A673 (cell line): ENCODE data around the gene SUSD6. TPM values are rescaled to one million over a fixed set of nuclear protein-coding genes. Genes with fewer than 3 reads are reported as not detected.

Source experiments
- BruUV-seq: library from RNA; stranded (reverse); fragments of 400-500 nt; replicated peaks from 2 replicates; lab custom pipeline; 2021; lab: Mats Ljungman, UMichigan
- CTCF ChIA-PET: fragments of 300-600 bp; sonication (Branson Sonifier 250); formaldehyde crosslinking; loops from one replicate; lab custom pipeline; 2022; ENCODE audit warnings: antibody characterized with exemption; lab: Charles Lee
- POLR2A ChIA-PET: fragments of 300-600 bp; sonication (Branson Sonifier 250); formaldehyde crosslinking; loops from one replicate; lab custom pipeline; 2022; ENCODE audit warnings: antibody characterized with exemption; ENCODE audit not compliant: low non-redundant PET; lab: Charles Lee
- DNase-seq: peaks from one replicate; pipeline ENCODE4 v3.0.0-alpha.2; 2015; ENCODE audit warnings: low spot score
- H3K27ac ChIP-seq: fragments of 200-600 bp; sonication (generic); 2 replicates; pipeline ENCODE4 v1.5.1; 2016; ENCODE audit warnings: mixed run types, low read depth, mild to moderate bottlenecking, mixed read lengths, antibody characterized with exemption, low read length; ENCODE audit not compliant: poor library complexity, severe bottlenecking
- H3K27me3 ChIP-seq: fragments of 200-600 bp; sonication (generic); replicated peaks from 2 replicates; pipeline ENCODE4 v1.6.1; 2017; ENCODE audit warnings: mixed run types, low read depth, mild to moderate bottlenecking, mixed read lengths, antibody characterized with exemption, low read length; ENCODE audit not compliant: insufficient read depth, poor library complexity
- H3K36me3 ChIP-seq: fragments of 200-600 bp; sonication (generic); 2 replicates; pipeline ENCODE4 v1.6.1; 2016; ENCODE audit warnings: mixed run types, mild to moderate bottlenecking, mixed read lengths, antibody characterized with exemption, low read length; ENCODE audit not compliant: insufficient read depth, poor library complexity, severe bottlenecking
- H3K4me1 ChIP-seq: fragments of 200-600 bp; sonication (generic); 2 replicates; pipeline ENCODE4 v1.6.1; 2017; ENCODE audit warnings: mixed run types, mild to moderate bottlenecking, mixed read lengths, antibody characterized with exemption, low read length; ENCODE audit not compliant: insufficient read depth, poor library complexity, severe bottlenecking
- H3K4me3 ChIP-seq: fragments of 200-600 bp; sonication (generic); 2 replicates; pipeline ENCODE4 v1.5.1; 2016; ENCODE audit warnings: low read depth, mixed run types, mild to moderate bottlenecking, mixed read lengths, low read length; ENCODE audit not compliant: poor library complexity, severe bottlenecking
- H3K9me3 ChIP-seq: fragments of 200-600 bp; sonication (generic); 2 replicates; pipeline ENCODE4 v1.6.1; 2016; ENCODE audit warnings: mixed run types, low read depth, mild to moderate bottlenecking, mixed read lengths, antibody characterized with exemption, low read length; ENCODE audit not compliant: poor library complexity, severe bottlenecking
- CTCF ChIP-seq: fragments of 300-800, 200-600 bp; sonication (generic); conservative IDR thresholded peaks from 2 replicates; pipeline ENCODE4 v1.5.1; 2017; ENCODE audit warnings: low read depth, mild to moderate bottlenecking, antibody characterized with exemption, low read length, moderate library complexity, mixed read lengths
- EZH2 ChIP-seq: fragments of 200-600 bp; sonication (generic); IDR thresholded peaks from 2 replicates; pipeline ENCODE4 v1.6.1; 2017; ENCODE audit warnings: borderline replicate concordance, low read depth, mild to moderate bottlenecking, mixed read lengths, antibody characterized with exemption, low read length; ENCODE audit not compliant: poor library complexity, severe bottlenecking
- intact Hi-C: fragments of 100-400 bp; cut with micrococcal nuclease; formaldehyde crosslinking; loops from one replicate; pipeline ENCODE4 v1.10.0; 2022; ENCODE audit not compliant: unreplicated experiment
- total RNA-seq: library from RNA; stranded (reverse); gene quantifications from 2 replicates; pipeline ENCODE4 v1.2.3, GENCODE V29; 2021

Gene SUSD6
- total RNA-seq, 1 experiment from 2014 or later, result 9.2 TPM

- H3K4me1 ChIP-seq, result no peaks in the 10 kb centered on the region
- H3K4me3 ChIP-seq, result no peak overlapping the region
- intact Hi-C loops, result no loop called here
- no peaks in the 10 kb centered on the region for H3K27me3 ChIP-seq
- H3K36me3 ChIP-seq, result no peaks in the 10 kb centered on the region
- no peak overlapping the region for H3K27ac ChIP-seq
- no peak for DNase-seq
- no peak for TF ChIP-seq CTCF
- TF ChIP-seq EZH2, result no peak
- POLR2A ChIA-PET, result no interaction called here
- CTCF ChIA-PET, result no interaction called here
- BruUV-seq, result no TSS peak
- no peaks in the 10 kb centered on the region for H3K9me3 ChIP-seq
These were observed 138.6 kb downstream of the SUSD6 start for GRCh38 chr14:69749956-69750355.

GRCh38 chr14:69750495-69750894, 139.1 kb downstream of the SUSD6 start:
- Histone ChIP-seq H3K4me1 (no peaks in the 10 kb centered on the region), H3K9me3 (no peaks in the 10 kb centered on the region), H3K27me3 (no peaks in the 10 kb centered on the region), H3K4me3 (no peak overlapping the region), H3K36me3 (no peaks in the 10 kb centered on the region), H3K27ac (no peak overlapping the region)
- DNase-seq, result no peak
- intact Hi-C loops, result no loop called here
- CTCF ChIA-PET, result no interaction called here
- TF ChIP-seq CTCF, result no peak
- no peak for TF ChIP-seq EZH2
- POLR2A ChIA-PET, result interaction anchor here (0.6 kb wide), 1 partner anchor 118 kb away, joined by 3 read pairs; no protein-coding TSS in a partner anchor
- BruUV-seq, result no TSS peak

- no peak overlapping the region for H3K4me3 ChIP-seq
- DNase-seq, result no peak
- H3K36me3 ChIP-seq, result no peaks in the 10 kb centered on the region
- no peaks in the 10 kb centered on the region for H3K27me3 ChIP-seq
- no TSS peak for BruUV-seq
- H3K27ac ChIP-seq, result no peak overlapping the region
- ChIA-PET CTCF (no interaction called here), POLR2A (no interaction called here)
- TF ChIP-seq CTCF (no peak), EZH2 (no peak)
- H3K9me3 ChIP-seq, result no peaks in the 10 kb centered on the region
- intact Hi-C loops, result no loop called here
- no peaks in the 10 kb centered on the region for H3K4me1 ChIP-seq
These were observed 141.4 kb downstream of the SUSD6 start for GRCh38 chr14:69752773-69753172.
